Activated CD4-positive, alpha-beta T cell treated with anti-CD3 and anti-CD28 coated beads, Interleukin-2, amount 10 ng/mL, durations not matched to agents 7 days and 5 days (primary cell): ENCODE results near the gene ARHGAP22. TPM values are rescaled to one million over a fixed set of nuclear protein-coding genes. Genes with fewer than 3 reads are reported as not detected.

Experiments
- CTCF ChIA-PET: fragments of 350-600 bp; sonication (Branson Sonifier 250); formaldehyde crosslinking; loops from one replicate; lab custom pipeline; 2021; ENCODE audit warnings: antibody characterized with exemption; lab: Charles Lee
- POLR2A ChIA-PET: fragments of 350-600 bp; sonication (Branson Sonifier 250); formaldehyde crosslinking; loops from one replicate; lab custom pipeline; 2021; ENCODE audit warnings: antibody characterized with exemption; lab: Charles Lee
- DNase-seq: peaks from one replicate; pipeline ENCODE4 v3.0.0-alpha.2; 2020
- H3K27ac Mint-ChIP-seq: one replicate; pipeline ENCODE4 v1.8.0; 2021; ENCODE audit warnings: mild to moderate bottlenecking, moderate library complexity, mixed read lengths
- H3K27me3 Mint-ChIP-seq: one replicate; pipeline ENCODE4 v1.8.0; 2021; ENCODE audit warnings: mixed read lengths
- H3K36me3 Mint-ChIP-seq: one replicate; pipeline ENCODE4 v1.8.0; 2021; ENCODE audit warnings: low read depth, mixed read lengths
- H3K4me1 Mint-ChIP-seq: one replicate; pipeline ENCODE4 v1.8.0; 2021; ENCODE audit warnings: mixed read lengths
- H3K4me3 Mint-ChIP-seq: one replicate; pipeline ENCODE4 v1.8.0; 2021; ENCODE audit warnings: mild to moderate bottlenecking, moderate library complexity, mixed read lengths
- H3K9me3 Mint-ChIP-seq: one replicate; pipeline ENCODE4 v1.8.0; 2021; ENCODE audit warnings: mixed read lengths
- total RNA-seq, 2 experiments: library from RNA; stranded (reverse); gene quantifications; one replicate each; pipeline ENCODE4 v1.2.3, GENCODE V29; 2021

Gene ARHGAP22
- total RNA-seq, 2 experiments from 2014 or later, result not detected

GRCh38 chr10:48536916-48537890 is 67.7 kb downstream of the ARHGAP22 start:
- ChIA-PET CTCF (interaction anchor here (1.6 kb wide), 1 partner anchor 120 kb away, joined by 4 read pairs; no protein-coding TSS in a partner anchor), POLR2A (no interaction called here)
- H3K27ac Mint-ChIP-seq, result no peak overlapping the region
- H3K4me1 Mint-ChIP-seq, result no peaks in the 10 kb centered on the region
- no peaks in the 10 kb centered on the region for H3K36me3 Mint-ChIP-seq
- no peak overlapping the region for H3K4me3 Mint-ChIP-seq
- no peaks in the 10 kb centered on the region for H3K9me3 Mint-ChIP-seq
- DNase-seq, result no peak
- H3K27me3 Mint-ChIP-seq, result no peaks in the 10 kb centered on the region

GRCh38 chr10:48536156-48536500 is 68.7 kb downstream of the ARHGAP22 start:
- CTCF ChIA-PET, result no interaction called here
- peaks cover 1% of the 10 kb centered on the region for H3K27me3 Mint-ChIP-seq
- H3K9me3 Mint-ChIP-seq, result no peaks in the 10 kb centered on the region
- no peak for DNase-seq
- no peak overlapping the region for H3K27ac Mint-ChIP-seq
- H3K4me3 Mint-ChIP-seq, result no peak overlapping the region
- H3K4me1 Mint-ChIP-seq, result no peaks in the 10 kb centered on the region
- POLR2A ChIA-PET, result no interaction called here
- H3K36me3 Mint-ChIP-seq, result no peaks in the 10 kb centered on the region

- CTCF ChIA-PET, result interaction anchor here (1.0 kb wide), 1 partner anchor 11 kb away, joined by 3 read pairs; no protein-coding TSS in a partner anchor
These were observed 69.3 kb downstream of the ARHGAP22 start for GRCh38 chr10:48535416-48536155.

GRCh38 chr10:48533951-48534720 is 70.7 kb downstream of the ARHGAP22 start:
- Mint-ChIP-seq H3K4me1 (no peaks in the 10 kb centered on the region), H3K36me3 (no peaks in the 10 kb centered on the region), H3K9me3 (no peaks in the 10 kb centered on the region), H3K4me3 (no peak overlapping the region), H3K27me3 (peaks cover 8% of the 10 kb centered on the region), H3K27ac (no peak overlapping the region)
- no peak for DNase-seq
- CTCF ChIA-PET, result no interaction called here
- POLR2A ChIA-PET, result no interaction called here

More at GRCh38 chr10:48535416-48536155, 69.3 kb downstream of the ARHGAP22 start:
- no peaks in the 10 kb centered on the region for H3K9me3 Mint-ChIP-seq
- POLR2A ChIA-PET, result no interaction called here
- H3K4me1 Mint-ChIP-seq, result no peaks in the 10 kb centered on the region
- no peak overlapping the region for H3K4me3 Mint-ChIP-seq
- no peak for DNase-seq
- H3K27me3 Mint-ChIP-seq, result peaks cover 1% of the 10 kb centered on the region
- no peak overlapping the region for H3K27ac Mint-ChIP-seq
- no peaks in the 10 kb centered on the region for H3K36me3 Mint-ChIP-seq

GRCh38 chr10:48533540-48533939 is 71.3 kb downstream of the ARHGAP22 start:
- Mint-ChIP-seq H3K27me3 (peaks cover 10% of the 10 kb centered on the region), H3K4me1 (no peaks in the 10 kb centered on the region), H3K9me3 (no peaks in the 10 kb centered on the region), H3K4me3 (no peak overlapping the region), H3K27ac (no peak overlapping the region), H3K36me3 (no peaks in the 10 kb centered on the region)
- DNase-seq, result no peak
- POLR2A ChIA-PET, result no interaction called here
- CTCF ChIA-PET, result no interaction called here

- H3K4me1 Mint-ChIP-seq, result no peaks in the 10 kb centered on the region
- H3K9me3 Mint-ChIP-seq, result no peaks in the 10 kb centered on the region
- POLR2A ChIA-PET, result no interaction called here
- CTCF ChIA-PET, result no interaction called here
- H3K27me3 Mint-ChIP-seq, result peaks cover 16% of the 10 kb centered on the region
- DNase-seq, result no peak
- no peak overlapping the region for H3K27ac Mint-ChIP-seq
- no peaks in the 10 kb centered on the region for H3K36me3 Mint-ChIP-seq
- H3K4me3 Mint-ChIP-seq, result no peak overlapping the region
These were observed 73.4 kb downstream of the ARHGAP22 start for GRCh38 chr10:48531486-48531885.

- no peaks in the 10 kb centered on the region for H3K9me3 Mint-ChIP-seq
- no peak for DNase-seq
- H3K27me3 Mint-ChIP-seq, result peaks cover 35% of the 10 kb centered on the region
- no peaks in the 10 kb centered on the region for H3K4me1 Mint-ChIP-seq
- ChIA-PET POLR2A (no interaction called here), CTCF (no interaction called here)
- no peaks in the 10 kb centered on the region for H3K36me3 Mint-ChIP-seq
- no peak overlapping the region for H3K27ac Mint-ChIP-seq
- no peak overlapping the region for H3K4me3 Mint-ChIP-seq
These were observed 75.5 kb downstream of the ARHGAP22 start for GRCh38 chr10:48529331-48529730.

- H3K36me3 Mint-ChIP-seq, result no peaks in the 10 kb centered on the region
- CTCF ChIA-PET, result no interaction called here
- no peak for DNase-seq
- no peak overlapping the region for H3K4me3 Mint-ChIP-seq
- peaks cover 40% of the 10 kb centered on the region for H3K27me3 Mint-ChIP-seq
- H3K27ac Mint-ChIP-seq, result no peak overlapping the region
- POLR2A ChIA-PET, result no interaction called here
- H3K4me1 Mint-ChIP-seq, result no peaks in the 10 kb centered on the region
- H3K9me3 Mint-ChIP-seq, result no peaks in the 10 kb centered on the region
These were observed 77.1 kb downstream of the ARHGAP22 start for GRCh38 chr10:48527756-48528155.

GRCh38 chr10:48526846-48527505 is 77.9 kb downstream of the ARHGAP22 start:
- CTCF ChIA-PET, result no interaction called here
- H3K4me3 Mint-ChIP-seq, result no peak overlapping the region
- DNase-seq, result no peak
- H3K27me3 Mint-ChIP-seq, result peaks cover 47% of the 10 kb centered on the region
- H3K4me1 Mint-ChIP-seq, result no peaks in the 10 kb centered on the region
- no peaks in the 10 kb centered on the region for H3K36me3 Mint-ChIP-seq
- H3K9me3 Mint-ChIP-seq, result no peaks in the 10 kb centered on the region
- POLR2A ChIA-PET, result no interaction called here
- H3K27ac Mint-ChIP-seq, result no peak overlapping the region

GRCh38 chr10:48526011-48526821 is 78.7 kb downstream of the ARHGAP22 start:
- CTCF ChIA-PET, result no interaction called here
- no peak overlapping the region for H3K27ac Mint-ChIP-seq
- POLR2A ChIA-PET, result no interaction called here
- H3K36me3 Mint-ChIP-seq, result no peaks in the 10 kb centered on the region
- no peak overlapping the region for H3K4me3 Mint-ChIP-seq
- H3K27me3 Mint-ChIP-seq, result peaks cover 54% of the 10 kb centered on the region
- no peak for DNase-seq
- H3K9me3 Mint-ChIP-seq, result no peaks in the 10 kb centered on the region
- no peaks in the 10 kb centered on the region for H3K4me1 Mint-ChIP-seq

GRCh38 chr10:48525113-48525512 is 79.8 kb downstream of the ARHGAP22 start:
- POLR2A ChIA-PET, result no interaction called here
- no peak for DNase-seq
- H3K4me3 Mint-ChIP-seq, result no peak overlapping the region
- peaks cover 63% of the 10 kb centered on the region for H3K27me3 Mint-ChIP-seq
- H3K4me1 Mint-ChIP-seq, result no peaks in the 10 kb centered on the region
- H3K27ac Mint-ChIP-seq, result no peak overlapping the region
- H3K9me3 Mint-ChIP-seq, result no peaks in the 10 kb centered on the region
- CTCF ChIA-PET, result interaction anchor here (1.4 kb wide), 1 partner anchor 10 kb away, joined by 3 read pairs; no protein-coding TSS in a partner anchor
- H3K36me3 Mint-ChIP-seq, result no peaks in the 10 kb centered on the region
